Mucosa of descending colon (tissue), 3 donors: ENCODE data around the gene SLIRP. TPM values are rescaled to one million over a fixed set of nuclear protein-coding genes. Genes with fewer than 3 reads are reported as not detected.
A peak's percentile ranks its signal among the peaks of the same experiment; 100 is the strongest.

Source experiments
- ATAC-seq: fragments of 200-7000 bp; cut with Tn5 transposase; one replicate; pipeline ENCODE4 v1.9.1; 2020; ENCODE audit warnings: mild to moderate bottlenecking, moderate library complexity
- DNase-seq, 3 donors: peaks; one replicate each; pipeline ENCODE4 v3.0.0-alpha.2; 2020
- H3K36me3 ChIP-seq: fragments of 200-600 bp; one replicate; pipeline ENCODE4 v1.8.0; 2021; ENCODE audit warnings: low read depth, mild to moderate bottlenecking
- H3K4me1 ChIP-seq: fragments of 200-600 bp; one replicate; pipeline ENCODE4 v1.8.0; 2021; ENCODE audit warnings: low read depth, mild to moderate bottlenecking
- H3K4me3 ChIP-seq: fragments of 200-600 bp; one replicate; pipeline ENCODE4 v1.8.0; 2021; ENCODE audit warnings: mild to moderate bottlenecking
- H3K9me3 ChIP-seq: fragments of 200-600 bp; one replicate; pipeline ENCODE4 v1.8.0; 2021; ENCODE audit warnings: mild to moderate bottlenecking
- intact Hi-C, 2 donors: fragments of 100-400 bp; cut with DNase I in 1 of 2; cut with micrococcal nuclease in 1 of 2; formaldehyde crosslinking; loops; one replicate each; pipeline versions ENCODE4 v1.11.0 to v1.11.1; 2022; cut with DNase I, micrococcal nuclease
- total RNA-seq, 3 donors: library from RNA; stranded (reverse); fragmentation: NEBNext Ultra II Directional in 2 of 3; extraction: Animal tissue kit (Norgen Biotek cat#: 25700) in 2 of 3; gene quantifications; one replicate each; pipeline versions ENCODE4 v1.2.1 to v1.2.4, GENCODE V29; 2021 to 2023
- TF ChIP-seq, protein P1 (sequence below): fragments of 200-600 bp; IDR thresholded peaks from one replicate; pipeline ENCODE4 v1.8.0; 2022; ENCODE audit warnings: antibody characterized with exemption, mild to moderate bottlenecking
- donor health status: DM: no; HTN: no; CAD: no; lungs with moderate emphysema.
- donor health status: DM: no; HTN: no; CAD: no.
- donor health status: DM: no; HTN: yes; CAD: no.

The SLIRP gene
- total RNA-seq, 3 donors from 2014 or later = 83.8 to 133 (median 101) TPM

GRCh38 chr14:77673193-77673592 lies 34.7 kb upstream of the SLIRP start:
- intact Hi-C loops = no loop called here
- H3K4me1 ChIP-seq = no peaks in the 10 kb centered on the region
- no peak overlapping the region for H3K4me3 ChIP-seq
- DNase-seq (no peak), ATAC-seq (no peak)
- H3K9me3 ChIP-seq = no peaks in the 10 kb centered on the region
- peaks cover 6% of the 10 kb centered on the region for H3K36me3 ChIP-seq
- TF ChIP-seq, protein P1, sequence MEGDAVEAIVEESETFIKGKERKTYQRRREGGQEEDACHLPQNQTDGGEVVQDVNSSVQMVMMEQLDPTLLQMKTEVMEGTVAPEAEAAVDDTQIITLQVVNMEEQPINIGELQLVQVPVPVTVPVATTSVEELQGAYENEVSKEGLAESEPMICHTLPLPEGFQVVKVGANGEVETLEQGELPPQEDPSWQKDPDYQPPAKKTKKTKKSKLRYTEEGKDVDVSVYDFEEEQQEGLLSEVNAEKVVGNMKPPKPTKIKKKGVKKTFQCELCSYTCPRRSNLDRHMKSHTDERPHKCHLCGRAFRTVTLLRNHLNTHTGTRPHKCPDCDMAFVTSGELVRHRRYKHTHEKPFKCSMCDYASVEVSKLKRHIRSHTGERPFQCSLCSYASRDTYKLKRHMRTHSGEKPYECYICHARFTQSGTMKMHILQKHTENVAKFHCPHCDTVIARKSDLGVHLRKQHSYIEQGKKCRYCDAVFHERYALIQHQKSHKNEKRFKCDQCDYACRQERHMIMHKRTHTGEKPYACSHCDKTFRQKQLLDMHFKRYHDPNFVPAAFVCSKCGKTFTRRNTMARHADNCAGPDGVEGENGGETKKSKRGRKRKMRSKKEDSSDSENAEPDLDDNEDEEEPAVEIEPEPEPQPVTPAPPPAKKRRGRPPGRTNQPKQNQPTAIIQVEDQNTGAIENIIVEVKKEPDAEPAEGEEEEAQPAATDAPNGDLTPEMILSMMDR = no peak

GRCh38 chr14:77674931-77675330 lies 33.0 kb upstream of the SLIRP start:
- TF ChIP-seq, protein P1 = no peak
- Histone ChIP-seq H3K4me3 (no peak overlapping the region), H3K9me3 (no peaks in the 10 kb centered on the region), H3K36me3 (peaks cover 6% of the 10 kb centered on the region), H3K4me1 (no peaks in the 10 kb centered on the region)
- intact Hi-C loops = no loop called here
- ATAC-seq (peak; percentile 98), DNase-seq (peak; percentile 72 to 78 (median 72))

DNA sequence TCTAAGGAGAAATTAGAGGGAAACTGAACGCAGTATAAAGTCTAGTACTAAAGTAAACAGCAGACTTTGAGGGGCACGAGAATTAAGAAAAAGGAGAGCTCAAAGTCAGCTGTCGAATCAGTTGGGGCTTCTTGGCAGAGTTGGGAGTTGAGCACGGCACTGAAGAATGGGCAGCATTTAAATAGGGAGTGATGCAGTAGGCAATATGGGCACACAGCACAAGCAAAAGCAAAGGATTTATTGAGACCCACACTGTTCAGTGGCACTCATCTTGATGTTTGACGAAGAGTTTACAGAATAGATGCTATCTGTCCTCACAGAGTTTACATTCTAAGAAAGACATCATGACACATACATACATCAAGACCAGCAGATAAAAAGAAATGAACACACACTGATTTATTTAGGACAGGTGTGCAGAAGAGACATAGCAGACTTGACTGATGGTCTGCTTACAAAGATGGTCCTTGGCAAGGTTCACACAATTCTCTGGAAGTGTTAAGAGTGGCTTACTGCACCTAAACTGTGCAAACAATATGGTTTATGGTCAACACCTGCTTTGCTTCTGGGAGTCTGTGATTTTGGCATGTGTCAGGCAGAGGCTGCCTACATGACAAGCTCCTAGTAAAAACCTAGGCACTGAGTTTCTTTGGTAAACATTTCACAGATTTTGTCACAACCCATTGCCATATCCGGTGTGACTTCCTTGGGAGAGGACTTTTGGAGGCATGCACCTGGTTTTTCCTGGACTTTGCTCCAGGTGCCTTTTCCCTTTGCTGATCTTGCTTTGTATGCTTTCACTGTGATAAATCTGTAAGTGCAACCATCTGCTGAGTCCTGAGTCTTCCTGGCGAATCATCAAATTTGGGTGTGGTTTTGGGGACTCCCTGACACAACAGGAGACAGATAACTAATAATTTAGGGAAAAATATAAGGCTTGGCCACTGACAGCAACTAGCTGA lies 26.4 kb upstream of the SLIRP start:
- intact Hi-C loops = no loop called here
- peak in 2 of 3 donors; percentile 37 to 66 for DNase-seq
- H3K4me1 ChIP-seq = peaks cover 8% of the 10 kb centered on the region
- no peak overlapping the region for H3K4me3 ChIP-seq
- TF ChIP-seq, protein P1 = no peak
- peak; percentile 95 for ATAC-seq
- no peaks in the 10 kb centered on the region for H3K36me3 ChIP-seq
- no peaks in the 10 kb centered on the region for H3K9me3 ChIP-seq

- no peaks in the 10 kb centered on the region for H3K36me3 ChIP-seq
- H3K9me3 ChIP-seq = no peaks in the 10 kb centered on the region
- DNase-seq (no peak), ATAC-seq (peak; percentile 72)
- intact Hi-C loops = no loop called here
- TF ChIP-seq, protein P1 = no peak
- peaks cover 8% of the 10 kb centered on the region for H3K4me1 ChIP-seq
- H3K4me3 ChIP-seq = no peak overlapping the region
Measured at GRCh38 chr14:77682158-77682553, 25.7 kb upstream of the SLIRP start.

DNA sequence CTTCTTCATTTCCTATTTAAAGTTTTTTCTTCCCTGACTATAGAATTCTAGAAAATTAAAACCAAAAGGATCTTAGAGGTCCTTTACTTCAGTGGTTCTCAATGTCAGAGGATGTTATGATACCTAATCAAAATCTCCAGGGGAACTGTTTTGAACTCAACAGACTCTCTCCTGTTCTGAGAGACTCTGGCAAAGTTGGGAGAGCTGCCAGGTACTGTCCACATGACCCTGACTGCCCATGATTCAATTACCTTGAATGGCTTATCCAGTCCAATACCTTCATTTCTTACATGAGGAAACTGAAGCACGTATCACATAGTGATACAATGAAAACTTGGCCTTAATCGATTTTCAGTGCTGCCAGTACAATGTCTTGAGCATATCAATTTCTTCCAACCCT lies 16.6 kb upstream of the SLIRP start:
- ATAC-seq (no peak), DNase-seq (no peak)
- Histone ChIP-seq H3K9me3 (no peaks in the 10 kb centered on the region), H3K4me3 (no peak overlapping the region), H3K4me1 (no peaks in the 10 kb centered on the region), H3K36me3 (no peaks in the 10 kb centered on the region)
- TF ChIP-seq, protein P1 = no peak
- intact Hi-C loops = no loop called here
